ENCODE measurements around the gene ZYG11A. TPM values are rescaled to one million over a fixed set of nuclear protein-coding genes. Genes with fewer than 3 reads are reported as not detected.
A peak's percentile ranks its signal among the peaks of the same experiment; 100 is the strongest.
"Not testable (repeated sequence)": the region's sequence is repeated elsewhere in the genome, so short reads cannot be mapped to it uniquely, and the experiment has no call there.

The ZYG11A gene
- 0.12 and 0.17 TPM in 2 replicates for total RNA-seq

- Mint-ChIP-seq H3K9me3 (no peaks in the 10 kb centered on the region), H3K27ac (peak within 1 kb of the TSS; percentile 34), H3K4me1 (peaks cover 8% of the 10 kb centered on the region), H3K36me3 (ENCODE audit: low read depth) (no peaks in the 10 kb centered on the region), H3K27me3 (peaks cover 27% of the 10 kb centered on the region), H3K4me3 (peak within 1 kb of the TSS; percentile 76)
- intact Hi-C loops (cut with micrococcal nuclease): loop anchor here (5.0 kb wide), 1 partner anchor 140 kb away; no protein-coding TSS in a partner anchor
- peak; percentile 94 for DNase-seq
Observed at GRCh38 chr1:52842643-52843310, at the start of gene ZYG11A. TSS of gene ZYG11A (plus strand) at chr1:52842760. CDS start at chr1:52842884, 124 bp downstream.

DNA sequence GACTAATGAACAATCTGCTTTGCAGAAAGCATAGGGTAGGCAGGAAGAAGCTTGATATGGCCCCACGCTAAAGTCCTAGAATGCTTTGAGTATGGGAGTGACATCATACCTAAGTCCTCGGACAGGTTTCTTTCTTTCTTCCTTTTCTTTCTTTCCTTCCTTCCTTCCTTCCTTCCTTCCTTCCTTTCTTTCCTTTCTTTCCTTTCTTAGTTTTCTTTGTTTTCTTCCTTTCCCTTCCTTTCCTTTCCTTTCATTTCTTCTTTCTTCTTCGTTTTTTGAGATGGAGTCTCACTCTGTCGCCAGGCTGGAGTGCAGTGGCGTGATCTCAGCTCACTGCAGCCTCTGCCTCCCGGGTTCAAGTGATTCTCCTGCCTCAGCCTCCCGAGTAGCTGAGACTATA lies 48.8 kb upstream of the ZYG11A start:
- H3K4me1 Mint-ChIP-seq; H3K27me3 Mint-ChIP-seq; intact Hi-C loops (cut with micrococcal nuclease); H3K4me3 Mint-ChIP-seq; H3K9me3 Mint-ChIP-seq; DNase-seq; H3K36me3 Mint-ChIP-seq (ENCODE audit: low read depth); H3K27ac Mint-ChIP-seq: not testable (repeated sequence)

- H3K27ac Mint-ChIP-seq: no peak overlapping the region
- intact Hi-C loops (cut with micrococcal nuclease): no loop called here
- peaks cover 6% of the 10 kb centered on the region for H3K36me3 Mint-ChIP-seq (ENCODE audit: low read depth)
- H3K4me3 Mint-ChIP-seq: no peak overlapping the region
- H3K9me3 Mint-ChIP-seq: no peaks in the 10 kb centered on the region
- no peaks in the 10 kb centered on the region for H3K4me1 Mint-ChIP-seq
- DNase-seq: no peak
- no peaks in the 10 kb centered on the region for H3K27me3 Mint-ChIP-seq
Observed at GRCh38 chr1:52795464-52795863, 47.1 kb upstream of the ZYG11A start.

- intact Hi-C loops (cut with micrococcal nuclease): no loop called here
- Mint-ChIP-seq H3K27ac (no peak overlapping the region), H3K9me3 (no peaks in the 10 kb centered on the region), H3K27me3 (no peaks in the 10 kb centered on the region), H3K4me3 (no peak overlapping the region), H3K4me1 (no peaks in the 10 kb centered on the region), H3K36me3 (ENCODE audit: low read depth) (peaks cover 7% of the 10 kb centered on the region)
- DNase-seq: no peak
Observed at GRCh38 chr1:52798331-52798730, 44.2 kb upstream of the ZYG11A start.

GRCh38 chr1:52801011-52801410 lies 41.5 kb upstream of the ZYG11A start:
- no peak for DNase-seq
- intact Hi-C loops (cut with micrococcal nuclease): no loop called here
- peaks cover 5% of the 10 kb centered on the region for H3K36me3 Mint-ChIP-seq (ENCODE audit: low read depth)
- H3K27ac Mint-ChIP-seq: no peak overlapping the region
- H3K27me3 Mint-ChIP-seq: no peaks in the 10 kb centered on the region
- H3K4me3 Mint-ChIP-seq: no peak overlapping the region
- H3K4me1 Mint-ChIP-seq: no peaks in the 10 kb centered on the region
- no peaks in the 10 kb centered on the region for H3K9me3 Mint-ChIP-seq

DNA sequence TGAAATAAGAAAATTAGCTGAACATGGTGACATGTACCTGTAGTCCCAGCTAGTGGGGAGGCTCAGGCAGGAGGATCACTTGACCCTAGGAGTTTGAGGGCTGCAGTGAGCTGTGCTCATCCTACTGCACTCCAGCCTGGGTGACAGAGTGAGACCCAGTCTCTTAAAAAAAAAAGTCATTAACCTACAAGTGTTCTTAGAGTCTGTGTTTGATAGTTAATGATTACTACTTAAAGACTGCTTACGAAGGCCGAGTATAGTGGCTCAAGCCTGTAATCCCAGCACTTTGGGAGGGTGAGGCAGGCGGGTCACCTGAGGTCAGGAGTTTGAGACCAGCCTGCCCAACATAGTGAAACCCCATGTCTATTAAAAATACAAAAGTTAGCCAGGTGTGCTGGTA lies 38.5 kb upstream of the ZYG11A start:
- DNase-seq; H3K27ac Mint-ChIP-seq; intact Hi-C loops (cut with micrococcal nuclease); H3K36me3 Mint-ChIP-seq (ENCODE audit: low read depth); H3K4me1 Mint-ChIP-seq; H3K9me3 Mint-ChIP-seq; H3K27me3 Mint-ChIP-seq; H3K4me3 Mint-ChIP-seq: not testable (repeated sequence)

- no peak overlapping the region for H3K4me3 Mint-ChIP-seq
- H3K9me3 Mint-ChIP-seq: no peaks in the 10 kb centered on the region
- H3K27ac Mint-ChIP-seq: no peak overlapping the region
- intact Hi-C loops (cut with micrococcal nuclease): no loop called here
- DNase-seq: no peak
- no peaks in the 10 kb centered on the region for H3K4me1 Mint-ChIP-seq
- no peaks in the 10 kb centered on the region for H3K27me3 Mint-ChIP-seq
- peaks cover 12% of the 10 kb centered on the region for H3K36me3 Mint-ChIP-seq (ENCODE audit: low read depth)
Observed at GRCh38 chr1:52814465-52814864, 28.1 kb upstream of the ZYG11A start.

DNA sequence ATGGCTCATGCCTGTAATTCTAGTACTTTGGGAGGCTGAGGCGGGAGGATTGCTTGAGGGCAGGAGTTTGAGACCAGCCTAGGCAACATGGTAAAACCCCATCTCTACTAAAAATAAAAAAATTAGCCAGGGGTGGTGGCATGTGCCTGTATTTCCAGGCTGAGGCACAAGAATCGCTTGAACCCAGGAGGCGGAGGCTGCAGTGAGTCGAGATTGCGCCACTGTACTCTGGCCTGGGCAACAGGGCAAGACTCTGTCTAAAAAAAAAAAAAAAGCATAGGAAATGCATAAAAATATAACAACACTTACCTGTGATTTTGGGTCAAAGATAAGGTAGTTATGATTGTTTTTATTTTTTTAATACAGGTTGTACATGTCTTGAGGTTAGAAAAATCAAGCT lies 21.7 kb upstream of the ZYG11A start:
- H3K4me1 Mint-ChIP-seq; intact Hi-C loops (cut with micrococcal nuclease); H3K9me3 Mint-ChIP-seq; DNase-seq; H3K27ac Mint-ChIP-seq; H3K4me3 Mint-ChIP-seq; H3K27me3 Mint-ChIP-seq: not testable (repeated sequence)
- H3K36me3 Mint-ChIP-seq (ENCODE audit: low read depth): peaks cover 13% of the 10 kb centered on the region

DNA sequence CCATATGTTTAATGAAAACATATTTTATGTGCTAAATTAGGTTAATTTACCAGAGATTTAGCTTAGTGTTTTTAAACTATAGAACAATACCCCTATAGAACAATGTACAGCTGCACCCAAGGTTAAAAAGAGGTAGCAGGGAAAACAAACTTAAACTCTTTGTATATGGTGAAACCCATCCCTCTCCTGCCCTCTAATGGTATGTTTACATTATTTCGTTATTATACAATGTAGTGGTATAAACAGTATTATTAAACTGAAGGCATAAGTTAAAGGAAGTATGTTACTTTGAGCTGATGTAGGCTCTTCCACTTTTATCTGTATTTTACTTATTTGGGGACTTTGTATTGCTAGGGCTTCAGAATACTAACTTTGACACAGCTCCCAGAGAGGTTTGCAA lies 16.7 kb upstream of the ZYG11A start:
- Mint-ChIP-seq H3K27me3 (no peaks in the 10 kb centered on the region), H3K36me3 (ENCODE audit: low read depth) (peaks cover 8% of the 10 kb centered on the region), H3K27ac (no peak overlapping the region), H3K4me3 (no peak overlapping the region), H3K4me1 (no peaks in the 10 kb centered on the region), H3K9me3 (no peaks in the 10 kb centered on the region)
- DNase-seq: no peak
- intact Hi-C loops (cut with micrococcal nuclease): loop anchor here (5.0 kb wide), 1 partner anchor 124 kb away; no protein-coding TSS in a partner anchor

- intact Hi-C loops (cut with micrococcal nuclease): no loop called here
- no peak overlapping the region for H3K27ac Mint-ChIP-seq
- no peak for DNase-seq
- H3K9me3 Mint-ChIP-seq: no peaks in the 10 kb centered on the region
- no peaks in the 10 kb centered on the region for H3K36me3 Mint-ChIP-seq (ENCODE audit: low read depth)
- no peaks in the 10 kb centered on the region for H3K4me1 Mint-ChIP-seq
- H3K4me3 Mint-ChIP-seq: no peak overlapping the region
- peaks cover 4% of the 10 kb centered on the region for H3K27me3 Mint-ChIP-seq
Observed at GRCh38 chr1:52834798-52835197, 7.8 kb upstream of the ZYG11A start.

- intact Hi-C loops (cut with micrococcal nuclease): no loop called here
- H3K4me3 Mint-ChIP-seq: no peak overlapping the region
- no peaks in the 10 kb centered on the region for H3K36me3 Mint-ChIP-seq (ENCODE audit: low read depth)
- no peak overlapping the region for H3K27ac Mint-ChIP-seq
- peaks cover 2% of the 10 kb centered on the region for H3K4me1 Mint-ChIP-seq
- H3K27me3 Mint-ChIP-seq: peaks cover 5% of the 10 kb centered on the region
- H3K9me3 Mint-ChIP-seq: no peaks in the 10 kb centered on the region
- no peak for DNase-seq
Observed at GRCh38 chr1:52836035-52836434, 6.5 kb upstream of the ZYG11A start.

DNA sequence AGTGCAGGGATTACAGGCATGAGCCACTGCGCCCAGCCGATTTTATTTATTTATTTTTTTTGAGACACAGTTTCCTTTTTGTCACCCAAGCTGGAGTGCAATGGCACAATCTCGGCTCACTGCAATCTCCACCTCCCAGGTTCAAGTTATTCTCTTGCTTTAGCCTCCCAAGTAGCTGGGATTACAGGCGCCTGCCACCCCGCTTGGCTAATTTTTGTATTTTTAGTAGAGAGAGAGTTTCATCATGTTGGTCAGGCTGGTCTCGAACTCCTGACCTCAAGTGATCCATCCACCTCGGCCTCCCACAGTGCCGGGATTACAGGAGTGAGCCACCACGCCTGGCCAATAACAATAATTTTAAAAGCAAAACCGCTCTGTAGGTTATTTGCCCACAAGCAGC lies 3.4 kb upstream of the ZYG11A start:
- intact Hi-C loops (cut with micrococcal nuclease); H3K27ac Mint-ChIP-seq: not testable (repeated sequence)

GRCh38 chr1:52845119-52845518 lies 2.6 kb downstream of the ZYG11A start:
- intact Hi-C loops (cut with micrococcal nuclease); H3K9me3 Mint-ChIP-seq; DNase-seq; H3K4me3 Mint-ChIP-seq; H3K27ac Mint-ChIP-seq; H3K36me3 Mint-ChIP-seq (ENCODE audit: low read depth); H3K4me1 Mint-ChIP-seq: not testable (repeated sequence)
- H3K27me3 Mint-ChIP-seq: peaks cover 27% of the 10 kb centered on the region

More for the DNA sequence above, 3.4 kb upstream of the ZYG11A start:
- H3K9me3 Mint-ChIP-seq; DNase-seq; H3K4me1 Mint-ChIP-seq; H3K36me3 Mint-ChIP-seq (ENCODE audit: low read depth); H3K4me3 Mint-ChIP-seq: not testable (repeated sequence)
- peaks cover 19% of the 10 kb centered on the region for H3K27me3 Mint-ChIP-seq

GRCh38 chr1:52848423-52848822 lies 5.9 kb downstream of the ZYG11A start:
- peaks cover 21% of the 10 kb centered on the region for H3K27me3 Mint-ChIP-seq

GRCh38 chr1:52850951-52851350 lies 8.4 kb downstream of the ZYG11A start:
- Mint-ChIP-seq H3K27ac (no peak overlapping the region), H3K36me3 (ENCODE audit: low read depth) (no peaks in the 10 kb centered on the region), H3K9me3 (no peaks in the 10 kb centered on the region), H3K27me3 (peaks cover 6% of the 10 kb centered on the region), H3K4me1 (no peaks in the 10 kb centered on the region), H3K4me3 (no peak overlapping the region)
- intact Hi-C loops (cut with micrococcal nuclease): no loop called here
- DNase-seq: no peak

More at GRCh38 chr1:52848423-52848822, 5.9 kb downstream of the ZYG11A start:
- no peaks in the 10 kb centered on the region for H3K9me3 Mint-ChIP-seq
- intact Hi-C loops (cut with micrococcal nuclease): no loop called here
- peaks cover 5% of the 10 kb centered on the region for H3K4me1 Mint-ChIP-seq
- no peaks in the 10 kb centered on the region for H3K36me3 Mint-ChIP-seq (ENCODE audit: low read depth)
- H3K27ac Mint-ChIP-seq: no peak overlapping the region
- DNase-seq: no peak
- no peak overlapping the region for H3K4me3 Mint-ChIP-seq
